SU-DHL-6 (cell line): ENCODE data around the gene MICAL3.

Experiments used
- H2AFZ ChIP-seq: fragments of 200-600 bp; sonication (generic); 2 replicates; pipeline ENCODE4 v1.6.1; 2014; ENCODE audit warnings: low read depth, mild to moderate bottlenecking, moderate library complexity, mixed read lengths, antibody characterized with exemption, low read length; ENCODE audit not compliant: severe bottlenecking
- H3F3A ChIP-seq: fragments of 200-600 bp; shearing (Covaris generic); 2 replicates; pipeline ENCODE4 v1.6.0; 2016; ENCODE audit warnings: antibody characterized with exemption, mild to moderate bottlenecking; ENCODE audit not compliant: insufficient read depth
- H3K27ac ChIP-seq: fragments of 200-600 bp; sonication (generic); 2 replicates; pipeline ENCODE4 v1.5.1; 2016; ENCODE audit warnings: low read depth, mild to moderate bottlenecking, low read length, moderate library complexity, mixed read lengths
- H3K27me3 ChIP-seq: fragments of 200-600 bp; sonication (generic), shearing (Covaris generic); 2 replicates; pipeline ENCODE4 v1.6.0; 2014; ENCODE audit warnings: mild to moderate bottlenecking, low read length
- H3K36me3 ChIP-seq: fragments of 200-600 bp; sonication (generic); 2 replicates; pipeline ENCODE4 v1.6.1; 2014; ENCODE audit warnings: mild to moderate bottlenecking, low read length, mixed read lengths
- H3K4me2 ChIP-seq: fragments of 300-600, 200-600 bp; shearing (Covaris generic), sonication (generic); 2 replicates; pipeline ENCODE4 v1.6.0; 2014; ENCODE audit warnings: low read length, low read depth, mild to moderate bottlenecking; ENCODE audit not compliant: poor library complexity, severe bottlenecking
- H3K4me3 ChIP-seq: fragments of 200-600 bp; sonication (generic); 2 replicates; pipeline ENCODE4 v1.5.1; 2014; ENCODE audit warnings: antibody characterized with exemption, low read length, mild to moderate bottlenecking, mixed read lengths; ENCODE audit not compliant: insufficient read depth, poor library complexity, severe bottlenecking
- H3K79me2 ChIP-seq: fragments of 200-600 bp; sonication (generic); 2 replicates; pipeline ENCODE4 v1.6.1; 2014; ENCODE audit warnings: mild to moderate bottlenecking, low read length, moderate library complexity; ENCODE audit not compliant: insufficient read depth
- H3K9ac ChIP-seq: fragments of 200-600 bp; sonication (generic); 2 replicates; pipeline ENCODE4 v1.7.0; 2014; ENCODE audit warnings: mild to moderate bottlenecking, low read length
- H3K9me2 ChIP-seq: fragments of 200-600 bp; sonication (generic); replicated peaks from 2 replicates; pipeline ENCODE4 v1.6.1; 2014; ENCODE audit warnings: low read length; ENCODE audit not compliant: insufficient read depth
- H3K9me3 ChIP-seq: fragments of 200-600 bp; sonication (generic); 2 replicates; pipeline ENCODE4 v1.6.1; 2014; ENCODE audit warnings: low read length, mixed read lengths; ENCODE audit not compliant: insufficient read depth
- H4K20me1 ChIP-seq: fragments of 200-600 bp; sonication (generic); 2 replicates; pipeline ENCODE4 v1.6.1; 2014; ENCODE audit warnings: low read depth, mild to moderate bottlenecking, antibody characterized with exemption, low read length, moderate library complexity, mixed read lengths
- CTCF ChIP-seq: fragments of 200-600 bp; sonication (generic); IDR thresholded peaks from one replicate; pipeline ENCODE4 v1.5.1; 2017; ENCODE audit warnings: antibody characterized with exemption, mild to moderate bottlenecking, low read length, moderate library complexity; ENCODE audit not compliant: insufficient read depth, poor library complexity, severe bottlenecking
- EZH2phosphoT487 ChIP-seq: fragments of 200-600 bp; sonication (generic), shearing (Covaris generic); conservative IDR thresholded peaks from 2 replicates; pipeline ENCODE4 v1.6.1; 2018; ENCODE audit warnings: mild to moderate bottlenecking, antibody characterized with exemption, low read length, moderate library complexity, mixed read lengths

MICAL3 gene

GRCh38 chr22:17963015-17963414, 61.3 kb downstream of the MICAL3 start:
- Histone ChIP-seq H4K20me1 (no peaks in the 10 kb centered on the region), H3K9me2 (no peaks in the 10 kb centered on the region), H3K79me2 (peaks cover 83% of the 10 kb centered on the region), H2AFZ (no peak overlapping the region), H3F3A (no peaks in the 10 kb centered on the region), H3K36me3 (no peaks in the 10 kb centered on the region), H3K9ac (no peak overlapping the region), H3K4me2 (no peak overlapping the region), H3K9me3 (no peaks in the 10 kb centered on the region), H3K27ac (no peak overlapping the region), H3K27me3 (no peaks in the 10 kb centered on the region), H3K4me3 (no peak overlapping the region)
- TF ChIP-seq EZH2phosphoT487 (no peak), CTCF (no peak)

- H4K20me1 ChIP-seq = no peaks in the 10 kb centered on the region
- H3K27ac ChIP-seq = no peak overlapping the region
- TF ChIP-seq EZH2phosphoT487 = no peak
- no peak for TF ChIP-seq CTCF
Measured at GRCh38 chr22:17962168-17962567, 62.2 kb downstream of the MICAL3 start.

GRCh38 chr22:17961446-17961729, 63.0 kb downstream of the MICAL3 start:
- Histone ChIP-seq H4K20me1 (no peaks in the 10 kb centered on the region), H3K27me3 (no peaks in the 10 kb centered on the region), H3K9me3 (no peaks in the 10 kb centered on the region), H3K4me3 (no peak overlapping the region), H3K36me3 (no peaks in the 10 kb centered on the region), H3K9ac (no peak overlapping the region), H2AFZ (no peak overlapping the region), H3K79me2 (peaks cover 87% of the 10 kb centered on the region), H3K27ac (no peak overlapping the region), H3F3A (no peaks in the 10 kb centered on the region), H3K4me2 (no peak overlapping the region), H3K9me2 (no peaks in the 10 kb centered on the region)
- TF ChIP-seq CTCF (no peak), EZH2phosphoT487 (no peak)

More at GRCh38 chr22:17962168-17962567, 62.2 kb downstream of the MICAL3 start:
- Histone ChIP-seq H3K4me2 (no peak overlapping the region), H3K4me3 (no peak overlapping the region), H3K79me2 (peaks cover 87% of the 10 kb centered on the region), H3K36me3 (no peaks in the 10 kb centered on the region), H3K27me3 (no peaks in the 10 kb centered on the region), H3K9me3 (no peaks in the 10 kb centered on the region), H3K9ac (no peak overlapping the region), H2AFZ (no peak overlapping the region), H3K9me2 (no peaks in the 10 kb centered on the region), H3F3A (no peaks in the 10 kb centered on the region)
